SU-DHL-6 (cell line): ENCODE data around the gene VRTN.

Experiments used
- H2AFZ ChIP-seq: fragments of 200-600 bp; sonication (generic); 2 replicates; pipeline ENCODE4 v1.6.1; 2014; ENCODE audit warnings: low read depth, mild to moderate bottlenecking, moderate library complexity, mixed read lengths, antibody characterized with exemption, low read length; ENCODE audit not compliant: severe bottlenecking
- H3F3A ChIP-seq: fragments of 200-600 bp; shearing (Covaris generic); 2 replicates; pipeline ENCODE4 v1.6.0; 2016; ENCODE audit warnings: antibody characterized with exemption, mild to moderate bottlenecking; ENCODE audit not compliant: insufficient read depth
- H3K27ac ChIP-seq: fragments of 200-600 bp; sonication (generic); 2 replicates; pipeline ENCODE4 v1.5.1; 2016; ENCODE audit warnings: low read depth, mild to moderate bottlenecking, low read length, moderate library complexity, mixed read lengths
- H3K27me3 ChIP-seq: fragments of 200-600 bp; sonication (generic), shearing (Covaris generic); 2 replicates; pipeline ENCODE4 v1.6.0; 2014; ENCODE audit warnings: mild to moderate bottlenecking, low read length
- H3K36me3 ChIP-seq: fragments of 200-600 bp; sonication (generic); 2 replicates; pipeline ENCODE4 v1.6.1; 2014; ENCODE audit warnings: mild to moderate bottlenecking, low read length, mixed read lengths
- H3K4me2 ChIP-seq: fragments of 300-600, 200-600 bp; shearing (Covaris generic), sonication (generic); 2 replicates; pipeline ENCODE4 v1.6.0; 2014; ENCODE audit warnings: low read length, low read depth, mild to moderate bottlenecking; ENCODE audit not compliant: poor library complexity, severe bottlenecking
- H3K4me3 ChIP-seq: fragments of 200-600 bp; sonication (generic); 2 replicates; pipeline ENCODE4 v1.5.1; 2014; ENCODE audit warnings: antibody characterized with exemption, low read length, mild to moderate bottlenecking, mixed read lengths; ENCODE audit not compliant: insufficient read depth, poor library complexity, severe bottlenecking
- H3K79me2 ChIP-seq: fragments of 200-600 bp; sonication (generic); 2 replicates; pipeline ENCODE4 v1.6.1; 2014; ENCODE audit warnings: mild to moderate bottlenecking, low read length, moderate library complexity; ENCODE audit not compliant: insufficient read depth
- H3K9ac ChIP-seq: fragments of 200-600 bp; sonication (generic); 2 replicates; pipeline ENCODE4 v1.7.0; 2014; ENCODE audit warnings: mild to moderate bottlenecking, low read length
- H3K9me2 ChIP-seq: fragments of 200-600 bp; sonication (generic); replicated peaks from 2 replicates; pipeline ENCODE4 v1.6.1; 2014; ENCODE audit warnings: low read length; ENCODE audit not compliant: insufficient read depth
- H3K9me3 ChIP-seq: fragments of 200-600 bp; sonication (generic); 2 replicates; pipeline ENCODE4 v1.6.1; 2014; ENCODE audit warnings: low read length, mixed read lengths; ENCODE audit not compliant: insufficient read depth
- H4K20me1 ChIP-seq: fragments of 200-600 bp; sonication (generic); 2 replicates; pipeline ENCODE4 v1.6.1; 2014; ENCODE audit warnings: low read depth, mild to moderate bottlenecking, antibody characterized with exemption, low read length, moderate library complexity, mixed read lengths
- CTCF ChIP-seq: fragments of 200-600 bp; sonication (generic); IDR thresholded peaks from one replicate; pipeline ENCODE4 v1.5.1; 2017; ENCODE audit warnings: antibody characterized with exemption, mild to moderate bottlenecking, low read length, moderate library complexity; ENCODE audit not compliant: insufficient read depth, poor library complexity, severe bottlenecking
- EZH2phosphoT487 ChIP-seq: fragments of 200-600 bp; sonication (generic), shearing (Covaris generic); conservative IDR thresholded peaks from 2 replicates; pipeline ENCODE4 v1.6.1; 2018; ENCODE audit warnings: mild to moderate bottlenecking, antibody characterized with exemption, low read length, moderate library complexity, mixed read lengths

The VRTN gene

GRCh38 chr14:74349757-74350156 is 1.5 kb downstream of the VRTN start:
- no peaks in the 10 kb centered on the region for H3K79me2 ChIP-seq
- no peak overlapping the region for H3K9ac ChIP-seq
- no peak overlapping the region for H2AFZ ChIP-seq
- H3K9me2 ChIP-seq = no peaks in the 10 kb centered on the region
- no peak overlapping the region for H3K4me2 ChIP-seq
- no peak overlapping the region for H3K4me3 ChIP-seq
- H3K27me3 ChIP-seq = no peaks in the 10 kb centered on the region
- H4K20me1 ChIP-seq = no peaks in the 10 kb centered on the region
- TF ChIP-seq CTCF = no peak
- TF ChIP-seq EZH2phosphoT487 = no peak
- H3F3A ChIP-seq = no peaks in the 10 kb centered on the region
- H3K9me3 ChIP-seq = no peaks in the 10 kb centered on the region
- H3K27ac ChIP-seq = no peak overlapping the region
- H3K36me3 ChIP-seq = no peaks in the 10 kb centered on the region

GRCh38 chr14:74350211-74350927 is 2.1 kb downstream of the VRTN start:
- Histone ChIP-seq H2AFZ (no peak overlapping the region), H3F3A (no peaks in the 10 kb centered on the region), H3K27me3 (no peaks in the 10 kb centered on the region), H4K20me1 (no peaks in the 10 kb centered on the region), H3K79me2 (no peaks in the 10 kb centered on the region), H3K4me2 (no peak overlapping the region), H3K9ac (no peak overlapping the region), H3K9me3 (no peaks in the 10 kb centered on the region), H3K36me3 (no peaks in the 10 kb centered on the region), H3K9me2 (no peaks in the 10 kb centered on the region), H3K4me3 (no peak overlapping the region), H3K27ac (no peak overlapping the region)
- TF ChIP-seq EZH2phosphoT487 (no peak), CTCF (no peak)

- H3K4me3 ChIP-seq = no peak overlapping the region
- no peaks in the 10 kb centered on the region for H3F3A ChIP-seq
- H3K27ac ChIP-seq = no peak overlapping the region
- H3K9ac ChIP-seq = no peak overlapping the region
- H3K9me2 ChIP-seq = no peaks in the 10 kb centered on the region
- no peaks in the 10 kb centered on the region for H4K20me1 ChIP-seq
- H3K27me3 ChIP-seq = no peaks in the 10 kb centered on the region
- no peak overlapping the region for H3K4me2 ChIP-seq
- no peaks in the 10 kb centered on the region for H3K36me3 ChIP-seq
- no peaks in the 10 kb centered on the region for H3K79me2 ChIP-seq
- H3K9me3 ChIP-seq = no peaks in the 10 kb centered on the region
- H2AFZ ChIP-seq = no peak overlapping the region
- TF ChIP-seq EZH2phosphoT487 = no peak
- TF ChIP-seq CTCF = no peak
These were observed 2.7 kb downstream of the VRTN start for GRCh38 chr14:74350928-74351323.
